ENCODE measurements around the gene FNBP1. TPM values are rescaled to one million over a fixed set of nuclear protein-coding genes. Genes with fewer than 3 reads are reported as not detected.

The FNBP1 gene
- total and polyA plus RNA-seq, 2 donors (not counting 1 experiment from before 2014, with no cell fraction given), result 20.8 to 44.3 TPM

GRCh38 chr9:129958796-129959195 is 84.2 kb downstream of the FNBP1 start:
- Histone ChIP-seq H3K36me3 (ENCODE audit: control insufficient read depth, insufficient read depth, low read length) (no peaks in the 10 kb centered on the region), H3K4me3 (replicated peaks in 1 of 4; ENCODE audit: control extremely low read depth in 1 of 4, insufficient read depth in 1 of 4, low read depth in 3 of 4, low read length in 4 of 4) (no peak overlapping the region), H4K20me1 (ENCODE audit: control insufficient read depth, extremely low read depth, insufficient read depth, low read length) (no peaks in the 10 kb centered on the region), H3K4me2 (ENCODE audit: extremely low read depth, insufficient read depth, low read length) (no peak overlapping the region), H3K4me1 (ENCODE audit: control insufficient read depth, extremely low read depth, insufficient read depth, low read length) (peaks cover under 1% of the 10 kb centered on the region), H2AFZ (ENCODE audit: low read length) (no peak overlapping the region), H3K79me2 (ENCODE audit: control insufficient read depth, insufficient read depth, low read length) (no peaks in the 10 kb centered on the region), H3K9ac (ENCODE audit: insufficient read depth, low read length) (no peak overlapping the region), H3K27ac (ENCODE audit: insufficient read depth, low read length) (no peak overlapping the region), H3K27me3 (ENCODE audit: control insufficient read depth, insufficient read depth, low read length) (no peaks in the 10 kb centered on the region), H3K9me3 (ENCODE audit: control insufficient read depth, insufficient read depth, low read depth, low read length) (no peaks in the 10 kb centered on the region)
- no peak for TF ChIP-seq EZH2 (IDR thresholded peaks at IDR 0.05; ENCODE audit: low read length, missing control alignments)
- TF ChIP-seq CTCF (conservative IDR thresholded peaks at IDR 0.05 in 1 of 2, IDR thresholded peaks at IDR 0.05 in 1 of 2; ENCODE audit: low read depth in 1 of 2, low read length in 2 of 2), result no peak
- no peak for DNase-seq (ENCODE audit: low read depth in 2 of 2)

GRCh38 chr9:129954868-129955550 is 88.0 kb downstream of the FNBP1 start:
- Histone ChIP-seq H3K27me3 (ENCODE audit: control insufficient read depth, insufficient read depth, low read length) (no peaks in the 10 kb centered on the region), H3K27ac (ENCODE audit: insufficient read depth, low read length) (no peak overlapping the region), H3K9ac (ENCODE audit: insufficient read depth, low read length) (no peak overlapping the region), H3K4me1 (ENCODE audit: control insufficient read depth, extremely low read depth, insufficient read depth, low read length) (no peaks in the 10 kb centered on the region), H4K20me1 (ENCODE audit: control insufficient read depth, extremely low read depth, insufficient read depth, low read length) (no peaks in the 10 kb centered on the region), H3K4me3 (replicated peaks in 1 of 4; ENCODE audit: control extremely low read depth in 1 of 4, insufficient read depth in 1 of 4, low read depth in 3 of 4, low read length in 4 of 4) (no peak overlapping the region), H3K79me2 (ENCODE audit: control insufficient read depth, insufficient read depth, low read length) (no peaks in the 10 kb centered on the region), H3K4me2 (ENCODE audit: extremely low read depth, insufficient read depth, low read length) (no peak overlapping the region), H3K36me3 (ENCODE audit: control insufficient read depth, insufficient read depth, low read length) (no peaks in the 10 kb centered on the region), H3K9me3 (ENCODE audit: control insufficient read depth, insufficient read depth, low read depth, low read length) (no peaks in the 10 kb centered on the region), H2AFZ (ENCODE audit: low read length) (no peak overlapping the region)
- no peak for TF ChIP-seq CTCF (conservative IDR thresholded peaks at IDR 0.05 in 1 of 2, IDR thresholded peaks at IDR 0.05 in 1 of 2; ENCODE audit: low read depth in 1 of 2, low read length in 2 of 2)
- TF ChIP-seq EZH2 (IDR thresholded peaks at IDR 0.05; ENCODE audit: low read length, missing control alignments), result no peak
- peak; percentile 40 to 68 for DNase-seq (ENCODE audit: low read depth in 2 of 2)

- Histone ChIP-seq H3K9me3 (ENCODE audit: control insufficient read depth, insufficient read depth, low read depth, low read length) (no peaks in the 10 kb centered on the region), H3K4me3 (replicated peaks in 1 of 4; ENCODE audit: control extremely low read depth in 1 of 4, insufficient read depth in 1 of 4, low read depth in 3 of 4, low read length in 4 of 4) (no peak overlapping the region), H3K36me3 (ENCODE audit: control insufficient read depth, insufficient read depth, low read length) (no peaks in the 10 kb centered on the region), H2AFZ (ENCODE audit: low read length) (no peak overlapping the region), H3K27ac (ENCODE audit: insufficient read depth, low read length) (no peak overlapping the region), H3K9ac (ENCODE audit: insufficient read depth, low read length) (no peak overlapping the region), H3K27me3 (ENCODE audit: control insufficient read depth, insufficient read depth, low read length) (no peaks in the 10 kb centered on the region), H3K79me2 (ENCODE audit: control insufficient read depth, insufficient read depth, low read length) (no peaks in the 10 kb centered on the region), H3K4me1 (ENCODE audit: control insufficient read depth, extremely low read depth, insufficient read depth, low read length) (no peaks in the 10 kb centered on the region), H3K4me2 (ENCODE audit: extremely low read depth, insufficient read depth, low read length) (no peak overlapping the region), H4K20me1 (ENCODE audit: control insufficient read depth, extremely low read depth, insufficient read depth, low read length) (no peaks in the 10 kb centered on the region)
- TF ChIP-seq EZH2 (IDR thresholded peaks at IDR 0.05; ENCODE audit: low read length, missing control alignments) (no peak), CTCF (conservative IDR thresholded peaks at IDR 0.05 in 1 of 2, IDR thresholded peaks at IDR 0.05 in 1 of 2; ENCODE audit: low read depth in 1 of 2, low read length in 2 of 2) (no peak)
- no peak for DNase-seq (ENCODE audit: low read depth in 2 of 2)
Observed at GRCh38 chr9:129953736-129954135, 89.3 kb downstream of the FNBP1 start.

All from fibroblast of lung (primary cell).